ENCODE measurements around the gene TGFBR3. TPM values are rescaled to one million over a fixed set of nuclear protein-coding genes. Genes with fewer than 3 reads are reported as not detected.

TGFBR3 gene
- total and polyA plus RNA-seq, 9 of the 15 experiments (the other 6 are each of a cell fraction or from before 2014, with no cell fraction given) = 3.6 to 32.4 (median 15.6) TPM

DNA sequence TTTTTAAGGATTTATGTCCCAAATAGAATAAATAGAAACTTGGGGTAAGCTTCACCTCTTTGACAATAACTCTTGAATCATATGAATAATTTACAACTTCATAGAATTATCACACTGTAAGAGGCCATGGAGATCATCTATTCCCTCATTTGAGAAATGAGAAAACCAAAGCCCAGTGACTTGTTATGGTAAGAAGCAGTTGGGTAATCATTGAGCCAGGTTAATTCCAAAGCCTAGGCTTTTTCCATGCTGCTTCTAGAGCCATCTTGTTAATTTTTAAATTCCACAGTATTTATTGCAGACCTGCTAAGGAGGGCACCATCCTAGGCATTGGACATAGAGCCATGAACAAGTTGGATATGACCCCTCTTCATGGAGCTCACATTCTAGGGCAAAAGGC, 224.8 kb downstream of the TGFBR3 start:
- ChIA-PET POLR2A (interaction anchor here (1.3 kb wide), 1 partner anchor 45 kb away, joined by 7 read pairs; no protein-coding TSS in a partner anchor), CTCF (ENCODE audit: low intra/inter-chr PET ratio) (no interaction called here)
- Histone ChIP-seq H3K27ac (ENCODE audit: extremely low read depth, low read depth, low read length) (no peak overlapping the region), H3K9me3 (replicated peaks; ENCODE audit: control insufficient read depth, insufficient read depth, low read depth, low read length) (0 out of 2 replicates have a peak, but pooled peaks cover 3% of the 10 kb centered on the region), H3K4me3 (no peak overlapping the region), H3K36me3 (ENCODE audit: control insufficient read depth, insufficient read depth, low read length) (no peaks in the 10 kb centered on the region), H3K79me2 (ENCODE audit: control insufficient read depth, insufficient read depth, low read length) (no peaks in the 10 kb centered on the region), H3K4me1 (replicated peaks in 1 of 2; ENCODE audit: control insufficient read depth in 2 of 2, insufficient read depth in 2 of 2, low read length in 2 of 2) (no peaks in the 10 kb centered on the region), H2AFZ (ENCODE audit: low read depth, low read length) (no peak overlapping the region), H4K20me1 (replicated peaks; ENCODE audit: control insufficient read depth, insufficient read depth, low read length) (no peaks in the 10 kb centered on the region), H3K27me3 (ENCODE audit: control insufficient read depth in 2 of 2, insufficient read depth in 2 of 2, low read length in 2 of 2) (no peaks in the 10 kb centered on the region), H3K9ac (ENCODE audit: insufficient read depth in 1 of 2, low read depth in 2 of 2, low read length in 2 of 2) (no peak overlapping the region), H3K9me1 (ENCODE audit: control insufficient read depth, insufficient read depth, low read length) (no peaks in the 10 kb centered on the region), H3K4me2 (ENCODE audit: insufficient read depth, low read length) (no peak overlapping the region)
- ATAC-seq = no peak
- intact Hi-C loops (cut with micrococcal nuclease) (no loop called here), in situ Hi-C loops (cut with MboI) (no loop called here)
- FAIRE-seq = no peak
- no peak for DNase-seq (ENCODE audit: extremely low read depth in 1 of 4, low spot score in 3 of 4)
- BruUV-seq (replicated peaks) = no TSS peak
- TF ChIP-seq, protein P1, sequence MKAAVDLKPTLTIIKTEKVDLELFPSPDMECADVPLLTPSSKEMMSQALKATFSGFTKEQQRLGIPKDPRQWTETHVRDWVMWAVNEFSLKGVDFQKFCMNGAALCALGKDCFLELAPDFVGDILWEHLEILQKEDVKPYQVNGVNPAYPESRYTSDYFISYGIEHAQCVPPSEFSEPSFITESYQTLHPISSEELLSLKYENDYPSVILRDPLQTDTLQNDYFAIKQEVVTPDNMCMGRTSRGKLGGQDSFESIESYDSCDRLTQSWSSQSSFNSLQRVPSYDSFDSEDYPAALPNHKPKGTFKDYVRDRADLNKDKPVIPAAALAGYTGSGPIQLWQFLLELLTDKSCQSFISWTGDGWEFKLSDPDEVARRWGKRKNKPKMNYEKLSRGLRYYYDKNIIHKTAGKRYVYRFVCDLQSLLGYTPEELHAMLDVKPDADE (conservative IDR thresholded peaks at IDR 0.05; ENCODE audit: control insufficient read depth, low read depth, low read length) = no peak
- TF ChIP-seq ZC3H11A (IDR thresholded peaks at IDR 0.05; ENCODE audit: low read depth, low read length) = no peak
- no peak for TF ChIP-seq BRCA1 (IDR thresholded peaks at IDR 0.05)
- no peak for TF ChIP-seq BRCA1 (CRISPR knock-in tag; IDR thresholded peaks at IDR 0.05)
- no peak for TF ChIP-seq TBP (optimal IDR thresholded peaks at IDR 0.05; ENCODE audit: low read depth, low read length)
- TF ChIP-seq RBM25 (IDR thresholded peaks at IDR 0.05; ENCODE audit: low read depth, low read length, severe bottlenecking) = no peak
- TF ChIP-seq TSC22D4 (tag; IDR thresholded peaks at IDR 0.05) = no peak
- TF ChIP-seq ERF (CRISPR knock-in tag; IDR thresholded peaks at IDR 0.05) = no peak
- TF ChIP-seq, protein P2, sequence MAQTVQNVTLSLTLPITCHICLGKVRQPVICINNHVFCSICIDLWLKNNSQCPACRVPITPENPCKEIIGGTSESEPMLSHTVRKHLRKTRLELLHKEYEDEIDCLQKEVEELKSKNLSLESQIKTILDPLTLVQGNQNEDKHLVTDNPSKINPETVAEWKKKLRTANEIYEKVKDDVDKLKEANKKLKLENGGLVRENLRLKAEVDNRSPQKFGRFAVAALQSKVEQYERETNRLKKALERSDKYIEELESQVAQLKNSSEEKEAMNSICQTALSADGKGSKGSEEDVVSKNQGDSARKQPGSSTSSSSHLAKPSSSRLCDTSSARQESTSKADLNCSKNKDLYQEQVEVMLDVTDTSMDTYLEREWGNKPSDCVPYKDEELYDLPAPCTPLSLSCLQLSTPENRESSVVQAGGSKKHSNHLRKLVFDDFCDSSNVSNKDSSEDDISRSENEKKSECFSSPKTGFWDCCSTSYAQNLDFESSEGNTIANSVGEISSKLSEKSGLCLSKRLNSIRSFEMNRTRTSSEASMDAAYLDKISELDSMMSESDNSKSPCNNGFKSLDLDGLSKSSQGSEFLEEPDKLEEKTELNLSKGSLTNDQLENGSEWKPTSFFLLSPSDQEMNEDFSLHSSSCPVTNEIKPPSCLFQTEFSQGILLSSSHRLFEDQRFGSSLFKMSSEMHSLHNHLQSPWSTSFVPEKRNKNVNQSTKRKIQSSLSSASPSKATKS (CRISPR knock-in tag; IDR thresholded peaks at IDR 0.05) = no peak
- TF ChIP-seq ELF4 (CRISPR knock-in tag; IDR thresholded peaks at IDR 0.05) = no peak
- TF ChIP-seq SMARCE1 (IDR thresholded peaks at IDR 0.05) = no peak
- TF ChIP-seq ZSCAN32 (CRISPR knock-in tag; IDR thresholded peaks at IDR 0.05) = no peak
- TF ChIP-seq, protein P3, sequence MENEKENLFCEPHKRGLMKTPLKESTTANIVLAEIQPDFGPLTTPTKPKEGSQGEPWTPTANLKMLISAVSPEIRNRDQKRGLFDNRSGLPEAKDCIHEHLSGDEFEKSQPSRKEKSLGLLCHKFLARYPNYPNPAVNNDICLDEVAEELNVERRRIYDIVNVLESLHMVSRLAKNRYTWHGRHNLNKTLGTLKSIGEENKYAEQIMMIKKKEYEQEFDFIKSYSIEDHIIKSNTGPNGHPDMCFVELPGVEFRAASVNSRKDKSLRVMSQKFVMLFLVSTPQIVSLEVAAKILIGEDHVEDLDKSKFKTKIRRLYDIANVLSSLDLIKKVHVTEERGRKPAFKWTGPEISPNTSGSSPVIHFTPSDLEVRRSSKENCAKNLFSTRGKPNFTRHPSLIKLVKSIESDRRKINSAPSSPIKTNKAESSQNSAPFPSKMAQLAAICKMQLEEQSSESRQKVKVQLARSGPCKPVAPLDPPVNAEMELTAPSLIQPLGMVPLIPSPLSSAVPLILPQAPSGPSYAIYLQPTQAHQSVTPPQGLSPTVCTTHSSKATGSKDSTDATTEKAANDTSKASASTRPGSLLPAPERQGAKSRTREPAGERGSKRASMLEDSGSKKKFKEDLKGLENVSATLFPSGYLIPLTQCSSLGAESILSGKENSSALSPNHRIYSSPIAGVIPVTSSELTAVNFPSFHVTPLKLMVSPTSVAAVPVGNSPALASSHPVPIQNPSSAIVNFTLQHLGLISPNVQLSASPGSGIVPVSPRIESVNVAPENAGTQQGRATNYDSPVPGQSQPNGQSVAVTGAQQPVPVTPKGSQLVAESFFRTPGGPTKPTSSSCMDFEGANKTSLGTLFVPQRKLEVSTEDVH (IDR thresholded peaks at IDR 0.05; ENCODE audit: low read depth, partially characterized antibody) = no peak
- no peak for TF ChIP-seq CREBBP (IDR thresholded peaks at IDR 0.05; ENCODE audit: low read depth, low read length)
- no peak for TF ChIP-seq GTF2F1 (IDR thresholded peaks at IDR 0.05; ENCODE audit: low read depth, low read length)
